ENCODE measurements around the gene MESD. TPM values are rescaled to one million over a fixed set of nuclear protein-coding genes. Genes with fewer than 3 reads are reported as not detected.

MESD gene
- total RNA-seq, 2 donors from 2014 or later, result 31.7 to 35.8 TPM

- no peak overlapping the region for H3K27ac Mint-ChIP-seq
- no peak overlapping the region for H3K4me3 Mint-ChIP-seq
- Histone ChIP-seq H3K4me1 (ENCODE audit: control insufficient read depth, insufficient read depth, low read length) (no peaks in the 10 kb centered on the region), H3K36me3 (ENCODE audit: control insufficient read depth, insufficient read depth, low read length) (no peaks in the 10 kb centered on the region), H3K9ac (ENCODE audit: extremely low read depth, low read length, poor library complexity, severe bottlenecking) (no peak overlapping the region), H3K9me3 (ENCODE audit: control insufficient read depth, low read length) (no peaks in the 10 kb centered on the region), H3K4me3 (ENCODE audit: low read length) (no peak overlapping the region), H3K27ac (ENCODE audit: low read depth, low read length) (no peak overlapping the region), H3K27me3 (ENCODE audit: control insufficient read depth, insufficient read depth, low read length, poor library complexity, severe bottlenecking) (no peaks in the 10 kb centered on the region)
- no peaks in the 10 kb centered on the region for H3K4me1 Mint-ChIP-seq
- TF ChIP-seq CTCF (conservative IDR thresholded peaks at IDR 0.05), result no peak
- no peaks in the 10 kb centered on the region for H3K27me3 Mint-ChIP-seq (ENCODE audit: insufficient read depth)
- 90 to 95% methylated on average over 9 to 17 of the region's 17 CpGs for WGBS, 2 experiments (ENCODE audit: insufficient coverage in 1 of 2, insufficient read length in 1 of 2)
- no peaks in the 10 kb centered on the region for H3K9me3 Mint-ChIP-seq
- H3K36me3 Mint-ChIP-seq (ENCODE audit: low read depth), result no peaks in the 10 kb centered on the region
- no peak for DNase-seq
Observed at GRCh38 chr15:80925597-80926059, 64.0 kb downstream of the MESD start.

- WGBS, 2 experiments (ENCODE audit: insufficient coverage in 1 of 2, insufficient read length in 1 of 2), result 92 to 93% methylated on average over 2 to 4 of the region's 4 CpGs
- Histone ChIP-seq H3K36me3 (ENCODE audit: control insufficient read depth, insufficient read depth, low read length) (no peaks in the 10 kb centered on the region), H3K4me1 (ENCODE audit: control insufficient read depth, insufficient read depth, low read length) (no peaks in the 10 kb centered on the region), H3K27me3 (ENCODE audit: control insufficient read depth, insufficient read depth, low read length, poor library complexity, severe bottlenecking) (no peaks in the 10 kb centered on the region), H3K27ac (ENCODE audit: low read depth, low read length) (no peak overlapping the region), H3K9me3 (ENCODE audit: control insufficient read depth, low read length) (no peaks in the 10 kb centered on the region), H3K9ac (ENCODE audit: extremely low read depth, low read length, poor library complexity, severe bottlenecking) (no peak overlapping the region), H3K4me3 (ENCODE audit: low read length) (no peak overlapping the region)
- no peaks in the 10 kb centered on the region for H3K27me3 Mint-ChIP-seq (ENCODE audit: insufficient read depth)
- H3K4me3 Mint-ChIP-seq, result no peak overlapping the region
- no peaks in the 10 kb centered on the region for H3K4me1 Mint-ChIP-seq
- TF ChIP-seq CTCF (conservative IDR thresholded peaks at IDR 0.05), result no peak
- DNase-seq, result no peak
- H3K9me3 Mint-ChIP-seq, result no peaks in the 10 kb centered on the region
- no peaks in the 10 kb centered on the region for H3K36me3 Mint-ChIP-seq (ENCODE audit: low read depth)
- no peak overlapping the region for H3K27ac Mint-ChIP-seq
Observed at GRCh38 chr15:80924278-80924677, 65.3 kb downstream of the MESD start.

GRCh38 chr15:80923668-80924067, 66.0 kb downstream of the MESD start:
- no peak for TF ChIP-seq CTCF (conservative IDR thresholded peaks at IDR 0.05)
- Histone ChIP-seq H3K4me3 (ENCODE audit: low read length) (no peak overlapping the region), H3K27ac (ENCODE audit: low read depth, low read length) (no peak overlapping the region), H3K36me3 (ENCODE audit: control insufficient read depth, insufficient read depth, low read length) (no peaks in the 10 kb centered on the region), H3K9ac (ENCODE audit: extremely low read depth, low read length, poor library complexity, severe bottlenecking) (no peak overlapping the region), H3K27me3 (ENCODE audit: control insufficient read depth, insufficient read depth, low read length, poor library complexity, severe bottlenecking) (no peaks in the 10 kb centered on the region), H3K4me1 (ENCODE audit: control insufficient read depth, insufficient read depth, low read length) (no peaks in the 10 kb centered on the region), H3K9me3 (ENCODE audit: control insufficient read depth, low read length) (no peaks in the 10 kb centered on the region)
- Mint-ChIP-seq H3K9me3 (no peaks in the 10 kb centered on the region), H3K4me1 (no peaks in the 10 kb centered on the region), H3K4me3 (no peak overlapping the region), H3K36me3 (ENCODE audit: low read depth) (no peaks in the 10 kb centered on the region), H3K27me3 (ENCODE audit: insufficient read depth) (no peaks in the 10 kb centered on the region), H3K27ac (no peak overlapping the region)
- WGBS, 2 experiments (ENCODE audit: insufficient coverage in 1 of 2, insufficient read length in 1 of 2), result 91 to 92% methylated on average over 6 of the region's 6 CpGs
- no peak for DNase-seq
